Activated CD8-positive, alpha-beta T cell treated with anti-CD3 and anti-CD28 coated beads, Interleukin-2, amount 10 ng/mL, durations not matched to agents 7 days and 5 days (primary cell): ENCODE results near the gene DUOXA1. TPM values are rescaled to one million over a fixed set of nuclear protein-coding genes. Genes with fewer than 3 reads are reported as not detected.

Experiments
- ATAC-seq: fragments of 150-1000 bp; cut with Tn5 transposase; one replicate; pipeline ENCODE4 v1.10.0; 2021; ENCODE audit warnings: moderate library complexity
- CTCF ChIA-PET: fragments of 350-600 bp; sonication (Branson Sonifier 250); formaldehyde crosslinking; loops from one replicate; lab custom pipeline; 2021; ENCODE audit warnings: antibody characterized with exemption; lab: Charles Lee
- POLR2A ChIA-PET: fragments of 350-600 bp; sonication (Branson Sonifier 250); formaldehyde crosslinking; loops from one replicate; lab custom pipeline; 2021; ENCODE audit warnings: antibody characterized with exemption; lab: Charles Lee
- DNase-seq: peaks from one replicate; pipeline ENCODE4 v3.0.0-alpha.2; 2020
- H3K27ac Mint-ChIP-seq: one replicate; pipeline ENCODE4 v1.8.0; 2021; ENCODE audit warnings: mild to moderate bottlenecking, mixed read lengths
- H3K27me3 Mint-ChIP-seq: one replicate; pipeline ENCODE4 v1.8.0; 2021; ENCODE audit warnings: low read depth, mixed read lengths
- H3K36me3 Mint-ChIP-seq: one replicate; pipeline ENCODE4 v1.8.0; 2021; ENCODE audit warnings: low read depth, mixed read lengths
- H3K4me1 Mint-ChIP-seq: one replicate; pipeline ENCODE4 v1.8.0; 2021; ENCODE audit warnings: low read depth, mixed read lengths
- H3K4me3 Mint-ChIP-seq: one replicate; pipeline ENCODE4 v1.8.0; 2021; ENCODE audit warnings: mild to moderate bottlenecking, mixed read lengths
- H3K9me3 Mint-ChIP-seq: one replicate; pipeline ENCODE4 v1.8.0; 2022; ENCODE audit warnings: mixed read lengths; ENCODE audit not compliant: insufficient read depth
- total RNA-seq, 2 experiments: library from RNA; stranded (reverse); gene quantifications; one replicate each; pipeline ENCODE4 v1.2.3, GENCODE V29; 2021

Gene DUOXA1
- total RNA-seq, 2 experiments from 2014 or later, result not detected

GRCh38 chr15:45150481-45150880, 20.8 kb upstream of the DUOXA1 start:
- Mint-ChIP-seq H3K27ac (no peak overlapping the region), H3K4me3 (no peak overlapping the region), H3K9me3 (no peaks in the 10 kb centered on the region), H3K27me3 (no peaks in the 10 kb centered on the region), H3K36me3 (peaks cover 5% of the 10 kb centered on the region), H3K4me1 (no peaks in the 10 kb centered on the region)
- ATAC-seq (no peak), DNase-seq (no peak)
- POLR2A ChIA-PET, result no interaction called here
- CTCF ChIA-PET, result interaction anchor here (1.1 kb wide), 1 partner anchor 32 kb away, joined by 4 read pairs; no protein-coding TSS in a partner anchor

- ChIA-PET POLR2A (no interaction called here), CTCF (interaction anchor here (2.2 kb wide), 1 partner anchor 14 kb away, joined by 7 read pairs; no protein-coding TSS in a partner anchor)
- Mint-ChIP-seq H3K4me1 (no peaks in the 10 kb centered on the region), H3K4me3 (no peak overlapping the region), H3K27me3 (no peaks in the 10 kb centered on the region), H3K9me3 (no peaks in the 10 kb centered on the region), H3K27ac (no peak overlapping the region), H3K36me3 (peaks cover 5% of the 10 kb centered on the region)
- no peak for ATAC-seq
- no peak for DNase-seq
These were observed 19.4 kb upstream of the DUOXA1 start for GRCh38 chr15:45149060-45149459.

GRCh38 chr15:45148076-45149059, 18.7 kb upstream of the DUOXA1 start:
- ChIA-PET POLR2A (no interaction called here), CTCF (interaction anchor here (2.2 kb wide), 1 partner anchor 15 kb away, joined by 7 read pairs; no protein-coding TSS in a partner anchor)
- Mint-ChIP-seq H3K4me1 (no peaks in the 10 kb centered on the region), H3K27me3 (no peaks in the 10 kb centered on the region), H3K36me3 (peaks cover 5% of the 10 kb centered on the region), H3K27ac (no peak overlapping the region), H3K9me3 (no peaks in the 10 kb centered on the region), H3K4me3 (no peak overlapping the region)
- DNase-seq (no peak), ATAC-seq (no peak)

- H3K27me3 Mint-ChIP-seq, result no peaks in the 10 kb centered on the region
- CTCF ChIA-PET, result no interaction called here
These were observed 17.9 kb upstream of the DUOXA1 start for GRCh38 chr15:45147606-45148005.

GRCh38 chr15:45146405-45146804, 16.7 kb upstream of the DUOXA1 start:
- Mint-ChIP-seq H3K4me1 (no peaks in the 10 kb centered on the region), H3K36me3 (no peaks in the 10 kb centered on the region), H3K4me3 (no peak overlapping the region), H3K27me3 (no peaks in the 10 kb centered on the region), H3K27ac (no peak overlapping the region), H3K9me3 (no peaks in the 10 kb centered on the region)
- ChIA-PET POLR2A (no interaction called here), CTCF (interaction anchor here (1.1 to 1.3 kb wide), 2 partner anchors 16 to 56 kb away, joined by 3 read pairs; no protein-coding TSS in a partner anchor)
- DNase-seq (no peak), ATAC-seq (no peak)

More at GRCh38 chr15:45147606-45148005, 17.9 kb upstream of the DUOXA1 start:
- POLR2A ChIA-PET, result no interaction called here
- no peaks in the 10 kb centered on the region for H3K4me1 Mint-ChIP-seq
- DNase-seq, result no peak
- no peaks in the 10 kb centered on the region for H3K9me3 Mint-ChIP-seq
- H3K27ac Mint-ChIP-seq, result no peak overlapping the region
- H3K4me3 Mint-ChIP-seq, result no peak overlapping the region
- peaks cover 5% of the 10 kb centered on the region for H3K36me3 Mint-ChIP-seq
- no peak for ATAC-seq

- no peaks in the 10 kb centered on the region for H3K4me1 Mint-ChIP-seq
- H3K4me3 Mint-ChIP-seq, result no peak overlapping the region
- H3K36me3 Mint-ChIP-seq, result no peaks in the 10 kb centered on the region
- no peak for DNase-seq
- H3K9me3 Mint-ChIP-seq, result no peaks in the 10 kb centered on the region
- ChIA-PET POLR2A (no interaction called here), CTCF (no interaction called here)
- no peak for ATAC-seq
- no peak overlapping the region for H3K27ac Mint-ChIP-seq
- H3K27me3 Mint-ChIP-seq, result no peaks in the 10 kb centered on the region
These were observed 15.1 kb upstream of the DUOXA1 start for GRCh38 chr15:45144775-45145174.

GRCh38 chr15:45143946-45144345, 14.3 kb upstream of the DUOXA1 start:
- no peaks in the 10 kb centered on the region for H3K9me3 Mint-ChIP-seq
- H3K27me3 Mint-ChIP-seq, result no peaks in the 10 kb centered on the region
- no peaks in the 10 kb centered on the region for H3K4me1 Mint-ChIP-seq
- no peaks in the 10 kb centered on the region for H3K36me3 Mint-ChIP-seq
- CTCF ChIA-PET, result no interaction called here
- ATAC-seq (no peak), DNase-seq (no peak)
- POLR2A ChIA-PET, result no interaction called here
- H3K27ac Mint-ChIP-seq, result no peak overlapping the region
- H3K4me3 Mint-ChIP-seq, result no peak overlapping the region

GRCh38 chr15:45143056-45143455, 13.4 kb upstream of the DUOXA1 start:
- no peak for ATAC-seq
- H3K4me3 Mint-ChIP-seq, result no peak overlapping the region
- no peaks in the 10 kb centered on the region for H3K4me1 Mint-ChIP-seq
- H3K36me3 Mint-ChIP-seq, result no peaks in the 10 kb centered on the region
- ChIA-PET CTCF (interaction anchor here (1.1 kb wide), 1 partner anchor 63 kb away, joined by 3 read pairs; no protein-coding TSS in a partner anchor), POLR2A (no interaction called here)
- H3K9me3 Mint-ChIP-seq, result no peaks in the 10 kb centered on the region
- no peak for DNase-seq
- H3K27ac Mint-ChIP-seq, result no peak overlapping the region
- no peaks in the 10 kb centered on the region for H3K27me3 Mint-ChIP-seq

- POLR2A ChIA-PET, result no interaction called here
- H3K36me3 Mint-ChIP-seq, result no peaks in the 10 kb centered on the region
- CTCF ChIA-PET, result interaction anchor here (2.3 kb wide), 1 partner anchor 15 kb away, joined by 6 read pairs; no protein-coding TSS in a partner anchor
These were observed 11.7 kb upstream of the DUOXA1 start for GRCh38 chr15:45141386-45141785.

GRCh38 chr15:45140557-45141250, 11.0 kb upstream of the DUOXA1 start:
- CTCF ChIA-PET, result interaction anchor here (1.5 to 2.3 kb wide), 2 partner anchors 14 to 23 kb away, joined by 6 read pairs; no protein-coding TSS in a partner anchor
- peaks cover 2% of the 10 kb centered on the region for H3K4me1 Mint-ChIP-seq
- ATAC-seq (no peak), DNase-seq (no peak)
- POLR2A ChIA-PET, result no interaction called here
- H3K36me3 Mint-ChIP-seq, result no peaks in the 10 kb centered on the region
- no peak overlapping the region for H3K27ac Mint-ChIP-seq
- H3K9me3 Mint-ChIP-seq, result no peaks in the 10 kb centered on the region
- no peak overlapping the region for H3K4me3 Mint-ChIP-seq
- peaks cover 8% of the 10 kb centered on the region for H3K27me3 Mint-ChIP-seq

More at GRCh38 chr15:45141386-45141785, 11.7 kb upstream of the DUOXA1 start:
- H3K4me1 Mint-ChIP-seq, result no peaks in the 10 kb centered on the region
- ATAC-seq, result no peak
- H3K4me3 Mint-ChIP-seq, result no peak overlapping the region
- H3K27me3 Mint-ChIP-seq, result peaks cover 4% of the 10 kb centered on the region
- no peak for DNase-seq
- H3K27ac Mint-ChIP-seq, result no peak overlapping the region
- H3K9me3 Mint-ChIP-seq, result no peaks in the 10 kb centered on the region

GRCh38 chr15:45139770-45140169, 10.1 kb upstream of the DUOXA1 start:
- no peaks in the 10 kb centered on the region for H3K36me3 Mint-ChIP-seq
- no peak overlapping the region for H3K27ac Mint-ChIP-seq
- ChIA-PET CTCF (interaction anchor here (1.1 to 2.3 kb wide), 3 partner anchors 13 to 58 kb away, joined by 3 to 6 read pairs (median 6); no protein-coding TSS in a partner anchor), POLR2A (no interaction called here)
- ATAC-seq, result no peak
- no peak for DNase-seq
- peaks cover 11% of the 10 kb centered on the region for H3K27me3 Mint-ChIP-seq
- no peaks in the 10 kb centered on the region for H3K9me3 Mint-ChIP-seq
- peaks cover 4% of the 10 kb centered on the region for H3K4me1 Mint-ChIP-seq
- H3K4me3 Mint-ChIP-seq, result no peak overlapping the region
